ENCODE results near the gene H2BW1.
"Not testable (repeated sequence)": the region's sequence is repeated elsewhere in the genome, so short reads cannot be mapped to it uniquely, and the experiment has no call there.

Gene H2BW1

DNA sequence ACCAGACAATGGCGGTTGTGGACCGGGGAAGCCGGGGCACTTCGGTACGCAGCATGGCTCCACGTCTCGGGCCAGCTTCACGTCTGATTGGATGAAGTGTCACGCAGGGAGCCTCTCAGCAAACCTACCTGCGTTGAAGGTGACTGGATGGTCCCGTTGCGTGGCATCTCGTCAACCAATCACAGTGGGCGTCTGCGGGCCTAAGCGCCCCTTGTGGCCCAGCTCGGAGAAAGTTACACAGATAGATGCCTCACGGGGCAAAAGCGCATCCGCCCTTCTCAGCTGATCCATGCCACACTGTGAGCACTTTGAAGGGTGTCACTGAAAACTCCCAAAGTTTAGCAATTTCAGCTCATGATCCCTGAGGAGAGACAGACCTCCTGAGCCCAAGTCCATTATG lies at the start of gene H2BW1:
TSS of gene H2BW1 (minus strand) at position 103 of the 400 bp plus-strand sequence. CDS start 132 bp downstream, outside the sequence.
- no peak within 1 kb of the TSS for H3K27ac Mint-ChIP-seq
- no peak for ATAC-seq
- no peaks in the 10 kb centered on the region for H3K4me1 Mint-ChIP-seq
- H3K27me3 Mint-ChIP-seq, result no peaks in the 10 kb centered on the region
- H3K36me3 Mint-ChIP-seq, result no peaks in the 10 kb centered on the region
- H3K9me3 Mint-ChIP-seq, result no peaks in the 10 kb centered on the region
- no peak within 1 kb of the TSS for H3K4me3 Mint-ChIP-seq

DNA sequence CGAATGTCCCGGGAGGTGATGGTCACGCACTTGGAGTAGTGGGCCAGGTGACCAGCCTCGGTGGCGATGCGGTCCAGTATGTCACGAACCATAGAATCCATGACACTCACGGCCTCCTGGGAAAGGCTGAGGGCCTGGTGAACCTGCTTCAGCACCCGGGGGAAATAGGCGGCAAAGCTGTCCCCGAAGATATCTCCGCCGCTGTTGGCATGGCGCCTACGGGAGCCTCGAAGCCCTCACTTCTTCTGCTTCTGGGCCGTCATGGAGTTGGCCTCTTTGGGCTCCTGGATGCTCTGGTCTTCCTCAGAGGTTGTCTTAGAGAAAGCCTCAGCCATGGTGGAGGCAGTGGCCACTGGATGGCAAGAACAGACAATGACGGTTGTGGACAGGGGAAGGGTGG lies 49.1 kb upstream of the H2BW1 start:
- not testable (repeated sequence) for H3K36me3 Mint-ChIP-seq, ATAC-seq, H3K4me3 Mint-ChIP-seq, H3K27ac Mint-ChIP-seq, H3K4me1 Mint-ChIP-seq, H3K27me3 Mint-ChIP-seq, H3K9me3 Mint-ChIP-seq

GRCh38 chrX:104054956-104055355 lies 41.4 kb upstream of the H2BW1 start:
- H3K4me1 Mint-ChIP-seq, H3K27ac Mint-ChIP-seq, ATAC-seq, H3K36me3 Mint-ChIP-seq, H3K27me3 Mint-ChIP-seq, H3K4me3 Mint-ChIP-seq, H3K9me3 Mint-ChIP-seq: not testable (repeated sequence)

GRCh38 chrX:104047171-104047570 lies 33.7 kb upstream of the H2BW1 start:
- no peak overlapping the region for H3K27ac Mint-ChIP-seq
- no peaks in the 10 kb centered on the region for H3K36me3 Mint-ChIP-seq

DNA sequence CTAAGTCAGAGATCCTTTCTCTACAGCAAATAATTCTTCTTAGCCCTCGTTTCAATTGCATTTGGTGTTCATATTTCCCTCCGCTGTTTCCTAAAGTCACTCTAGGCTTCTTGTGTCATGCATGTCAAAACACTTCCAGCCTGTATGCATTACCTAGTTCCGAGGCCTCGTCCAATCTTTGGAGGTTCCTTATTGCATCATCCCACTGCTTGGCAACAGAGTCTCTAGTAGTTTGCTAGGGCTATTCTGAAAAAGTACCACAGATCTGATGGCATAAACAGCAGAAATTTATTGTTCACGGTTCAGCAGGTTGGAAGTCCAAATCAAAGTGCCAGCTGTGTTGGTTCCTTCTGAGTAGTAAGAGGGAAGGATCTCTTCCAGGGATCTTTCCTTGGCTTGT lies 32.1 kb upstream of the H2BW1 start:
- Mint-ChIP-seq H3K4me1 (no peaks in the 10 kb centered on the region), H3K27me3 (peaks cover 8% of the 10 kb centered on the region), H3K4me3 (no peak overlapping the region), H3K36me3 (no peaks in the 10 kb centered on the region), H3K9me3 (no peaks in the 10 kb centered on the region), H3K27ac (no peak overlapping the region)
- ATAC-seq, result no peak

More at GRCh38 chrX:104047171-104047570, 33.7 kb upstream of the H2BW1 start:
- no peak for ATAC-seq
- no peaks in the 10 kb centered on the region for H3K4me1 Mint-ChIP-seq
- peaks cover 8% of the 10 kb centered on the region for H3K27me3 Mint-ChIP-seq
- no peak overlapping the region for H3K4me3 Mint-ChIP-seq
- no peaks in the 10 kb centered on the region for H3K9me3 Mint-ChIP-seq

GRCh38 chrX:104041003-104041402 lies 27.5 kb upstream of the H2BW1 start:
- H3K36me3 Mint-ChIP-seq, result no peaks in the 10 kb centered on the region
- H3K27me3 Mint-ChIP-seq, result peaks cover 8% of the 10 kb centered on the region
- H3K4me3 Mint-ChIP-seq, result no peak overlapping the region
- no peaks in the 10 kb centered on the region for H3K9me3 Mint-ChIP-seq
- no peak for ATAC-seq
- H3K4me1 Mint-ChIP-seq, result no peaks in the 10 kb centered on the region
- no peak overlapping the region for H3K27ac Mint-ChIP-seq

DNA sequence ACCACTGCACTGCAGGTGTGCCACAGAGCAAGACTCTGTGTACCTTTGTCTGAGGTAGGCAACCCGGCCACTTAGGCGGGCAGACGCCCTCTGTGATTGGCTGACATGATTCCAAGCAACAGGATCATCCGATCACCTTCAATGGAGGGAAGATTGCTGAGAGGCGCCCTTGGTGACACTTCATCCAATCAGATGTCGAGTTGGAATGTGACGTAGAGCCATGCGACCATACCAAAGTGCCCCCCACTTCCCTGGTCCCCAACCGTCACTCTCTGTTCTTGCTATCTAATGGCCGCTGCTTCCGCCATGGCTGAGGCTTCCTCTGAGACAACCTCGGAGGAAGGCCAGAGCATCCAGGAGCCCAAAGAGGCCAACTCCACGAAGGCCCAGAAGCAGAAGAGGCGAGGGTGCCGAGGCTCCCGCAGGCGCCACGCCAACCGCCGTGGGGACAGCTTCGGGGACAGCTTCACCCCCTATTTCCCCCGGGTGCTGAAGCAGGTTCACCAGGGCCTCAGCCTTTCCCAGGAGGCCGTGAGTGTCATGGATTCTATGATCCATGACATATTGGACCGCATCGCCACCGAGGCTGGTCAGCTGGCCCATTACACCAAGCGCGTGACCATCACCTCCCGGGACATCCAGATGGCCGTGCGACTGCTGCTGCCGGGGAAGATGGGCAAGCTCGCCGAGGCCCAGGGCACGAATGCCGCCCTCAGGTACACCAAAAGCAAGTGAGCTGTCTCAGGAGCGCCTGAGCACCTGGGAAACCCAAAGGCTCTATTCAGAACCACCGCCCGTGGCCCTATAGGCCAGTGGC lies 26.4 kb upstream of the H2BW1 start, which contains the start of gene H2BW2:
TSS of gene H2BW2 (plus strand) at position 268 of the 817 bp plus-strand sequence. CDS start at position 307, 39 bp downstream.
- Mint-ChIP-seq H3K4me3 (no peak within 1 kb of the TSS), H3K36me3 (no peaks in the 10 kb centered on the region), H3K27me3 (peaks cover 17% of the 10 kb centered on the region), H3K27ac (no peak within 1 kb of the TSS), H3K9me3 (peaks cover 2% of the 10 kb centered on the region), H3K4me1 (no peaks in the 10 kb centered on the region)
- ATAC-seq, result no peak

- Mint-ChIP-seq H3K36me3 (no peaks in the 10 kb centered on the region), H3K27ac (no peak overlapping the region), H3K4me3 (no peak overlapping the region), H3K9me3 (no peaks in the 10 kb centered on the region), H3K4me1 (no peaks in the 10 kb centered on the region), H3K27me3 (no peaks in the 10 kb centered on the region)
- no peak for ATAC-seq
These were observed 4.6 kb upstream of the H2BW1 start for GRCh38 chrX:104018126-104018525.

DNA sequence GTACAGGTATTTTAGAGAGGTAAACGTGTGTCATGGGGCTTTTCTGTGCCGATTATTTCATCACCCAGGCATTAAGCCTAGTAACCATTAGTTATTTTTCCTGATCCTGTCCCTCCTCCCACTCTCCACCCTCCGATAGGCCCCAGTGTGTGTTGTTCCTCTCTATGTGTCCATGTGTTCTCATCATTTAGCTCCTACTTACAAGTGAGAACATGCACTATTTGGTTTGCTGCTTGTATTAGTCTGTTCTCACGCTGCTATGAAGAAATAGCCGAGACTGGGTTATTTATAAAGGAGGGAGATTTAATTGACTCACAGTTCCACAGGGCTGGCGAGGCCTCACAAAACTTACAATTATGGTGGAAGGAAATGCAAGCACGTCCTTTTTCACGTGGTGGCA lies 2.1 kb upstream of the H2BW1 start:
- ATAC-seq, H3K27ac Mint-ChIP-seq, H3K9me3 Mint-ChIP-seq, H3K36me3 Mint-ChIP-seq, H3K4me1 Mint-ChIP-seq, H3K4me3 Mint-ChIP-seq, H3K27me3 Mint-ChIP-seq: not testable (repeated sequence)

DNA sequence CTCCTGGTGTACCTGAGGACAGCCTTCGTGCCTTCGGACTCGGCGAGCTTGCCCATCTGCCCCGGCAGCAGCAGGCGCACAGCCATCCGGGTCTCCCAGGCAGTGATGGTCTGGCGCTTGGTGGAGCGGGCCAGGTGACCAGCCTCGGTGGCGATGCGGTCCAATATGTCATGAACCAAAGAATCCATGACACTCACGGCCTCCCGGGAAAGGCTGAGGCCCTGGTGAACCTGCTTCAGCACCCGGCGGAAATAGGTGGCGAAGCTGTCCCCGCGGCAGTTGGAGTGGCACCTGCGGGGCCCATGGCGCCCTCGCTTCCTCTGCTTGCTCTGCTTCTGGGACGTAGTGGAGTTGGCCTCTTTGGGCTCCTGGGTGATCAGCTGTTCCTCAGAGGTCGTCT lies 350 bp downstream of the H2BW1 start:
- Mint-ChIP-seq H3K4me1 (no peaks in the 10 kb centered on the region), H3K4me3 (no peak overlapping the region), H3K27ac (no peak overlapping the region), H3K36me3 (no peaks in the 10 kb centered on the region), H3K9me3 (no peaks in the 10 kb centered on the region), H3K27me3 (no peaks in the 10 kb centered on the region)
- no peak for ATAC-seq

GRCh38 chrX:104008831-104009230 lies 4.7 kb downstream of the H2BW1 start:
- ATAC-seq, result no peak
- Mint-ChIP-seq H3K27me3 (no peaks in the 10 kb centered on the region), H3K4me1 (no peaks in the 10 kb centered on the region), H3K36me3 (no peaks in the 10 kb centered on the region), H3K4me3 (no peak overlapping the region), H3K9me3 (no peaks in the 10 kb centered on the region), H3K27ac (no peak overlapping the region)

GRCh38 chrX:103999234-103999633 lies 14.3 kb downstream of the H2BW1 start:
- no peaks in the 10 kb centered on the region for H3K27me3 Mint-ChIP-seq
- H3K27ac Mint-ChIP-seq, result no peak overlapping the region
- ATAC-seq, result no peak
- H3K36me3 Mint-ChIP-seq, result no peaks in the 10 kb centered on the region
- no peak overlapping the region for H3K4me3 Mint-ChIP-seq
- H3K9me3 Mint-ChIP-seq, result no peaks in the 10 kb centered on the region
- H3K4me1 Mint-ChIP-seq, result no peaks in the 10 kb centered on the region

- H3K9me3 Mint-ChIP-seq, H3K36me3 Mint-ChIP-seq, ATAC-seq, H3K4me3 Mint-ChIP-seq, H3K27me3 Mint-ChIP-seq, H3K27ac Mint-ChIP-seq, H3K4me1 Mint-ChIP-seq: not testable (repeated sequence)
These were observed 30.0 kb downstream of the H2BW1 start for GRCh38 chrX:103983508-103983907.

GRCh38 chrX:103962411-103963278 lies 50.9 kb downstream of the H2BW1 start, which contains the start of gene TMSB15B:
TSS of gene TMSB15B (plus strand) at chrX:103962627.
- H3K27ac Mint-ChIP-seq, H3K4me1 Mint-ChIP-seq, H3K36me3 Mint-ChIP-seq, H3K9me3 Mint-ChIP-seq, H3K4me3 Mint-ChIP-seq, H3K27me3 Mint-ChIP-seq: not testable (repeated sequence)
- peak; percentile 90 for ATAC-seq
